K562 (cell line): ENCODE results near the gene STK36. TPM values are rescaled to one million over a fixed set of nuclear protein-coding genes. Genes with fewer than 3 reads are reported as not detected.

ENCODE experiments used
- BRF1 ChIP-seq: IDR thresholded peaks from 3 replicates; pipeline ENCODE4 v1.6.1; 2011; ENCODE audit warnings: borderline replicate concordance, mild to moderate bottlenecking; ENCODE audit not compliant: insufficient read length; ENCODE audit errors: extremely low read depth
- CEBPG ChIP-seq, 3 experiments: fragments of 200-800 bp in 1 of 3; sonication (Bioruptor generic) in 1 of 3; sonication (generic) in 1 of 3; formaldehyde crosslinking in 1 of 3; IDR thresholded peaks in 2 of 3; conservative IDR thresholded peaks in 1 of 3; 2 replicates each; pipeline versions ENCODE4 v1.6.1 to v1.8.0; 2016 to 2022; ENCODE audit warnings: missing compliant biosample characterization in 2 of 3, missing genetic modification characterization in 2 of 3, mild to moderate bottlenecking in 1 of 3, missing genetic modification reagents in 1 of 3
- ESRRA ChIP-seq: fragments of 450-650 bp; IDR thresholded peaks from 2 replicates; pipeline ENCODE4 v1.6.1; 2014; ENCODE audit warnings: low read depth, mild to moderate bottlenecking, moderate library complexity, borderline replicate concordance
- FOXP1 ChIP-seq: sonication (generic); formaldehyde crosslinking; IDR thresholded peaks from 2 replicates; pipeline ENCODE4 v1.8.0; 2022; ENCODE audit warnings: mild to moderate bottlenecking, missing genetic modification reagents
- IFI16 ChIP-seq: fragments of 250-450 bp; sonication (Bioruptor Pico); IDR thresholded peaks from 2 replicates; pipeline ENCODE4 v2.1.2; 2022; ENCODE audit warnings: mild to moderate bottlenecking, inconsistent platforms
- LCOR ChIP-seq: sonication (generic); formaldehyde crosslinking; IDR thresholded peaks from 2 replicates; pipeline ENCODE4 v1.8.0; 2022; ENCODE audit warnings: mild to moderate bottlenecking, missing genetic modification reagents
- MXI1 ChIP-seq: IDR thresholded peaks from 2 replicates; pipeline ENCODE4 v1.6.1; 2011; ENCODE audit warnings: low read depth, mild to moderate bottlenecking, improper control_type of control experiment, low read length
- PKNOX1 ChIP-seq: fragments of 450-650 bp; IDR thresholded peaks from 2 replicates; pipeline ENCODE4 v1.6.1; 2016
- TBP ChIP-seq: optimal IDR thresholded peaks from 2 replicates; pipeline ENCODE3; 2011; ENCODE audit warnings: low read depth, low read length, improper control_type of control experiment
- ZNF436 ChIP-seq: fragments of 250-450, 450-650 bp; sonication (Bioruptor Pico); formaldehyde crosslinking; IDR thresholded peaks from 2 replicates; pipeline ENCODE4 v1.7.0; 2020; ENCODE audit warnings: mild to moderate bottlenecking
- polyA plus RNA-seq, 8 experiments: library from polyadenylated mRNA; depleted of rRNA in 4 of 8; stranded (reverse) in 5 of 8; unstranded in 3 of 8; fragments of >200 nt; fragmentation: Nextera tagmentation in 2 of 8; fragmentation: Illumina TruSeq in 1 of 8; extraction: Ambion mirVana in 2 of 8; extraction: Trizol in 1 of 8; gene quantifications; 2 replicates each; pipeline versions ENCODE4 v1.2.1 to v1.2.3, GENCODE V29; 2011 to 2014; ENCODE audit warnings: inconsistent platforms in 1 of 8, missing spikeins in 1 of 8
- total RNA-seq, 7 experiments: library from RNA; depleted of rRNA in 6 of 7; stranded (reverse); fragments of >200 nt in 6 of 7; fragmentation: Illumina TruSeq in 2 of 7; extraction: Trizol in 2 of 7; gene quantifications; 2 replicates each; pipeline versions ENCODE4 v1.2.1 to v1.2.3, GENCODE V29; 2011 to 2021; ENCODE audit warnings: low replicate concordance in 1 of 7
- TF ChIP-seq, protein P1 (sequence below): fragments of 450-650 bp; IDR thresholded peaks from 2 replicates; pipeline ENCODE4 v1.6.1; 2016; ENCODE audit warnings: mild to moderate bottlenecking, moderate library complexity
- TF ChIP-seq, protein P2 (sequence below): fragments of 450-650 bp; IDR thresholded peaks from one replicate; pipeline ENCODE4 v1.6.1; 2018; ENCODE audit warnings: mild to moderate bottlenecking, moderate library complexity; ENCODE audit not compliant: partially characterized antibody

STK36 gene
- total and polyA plus RNA-seq, 9 of the 15 experiments (the other 6 are each of a cell fraction or from before 2014, with no cell fraction given) = 3.5 to 12.4 (median 6.7) TPM

DNA sequence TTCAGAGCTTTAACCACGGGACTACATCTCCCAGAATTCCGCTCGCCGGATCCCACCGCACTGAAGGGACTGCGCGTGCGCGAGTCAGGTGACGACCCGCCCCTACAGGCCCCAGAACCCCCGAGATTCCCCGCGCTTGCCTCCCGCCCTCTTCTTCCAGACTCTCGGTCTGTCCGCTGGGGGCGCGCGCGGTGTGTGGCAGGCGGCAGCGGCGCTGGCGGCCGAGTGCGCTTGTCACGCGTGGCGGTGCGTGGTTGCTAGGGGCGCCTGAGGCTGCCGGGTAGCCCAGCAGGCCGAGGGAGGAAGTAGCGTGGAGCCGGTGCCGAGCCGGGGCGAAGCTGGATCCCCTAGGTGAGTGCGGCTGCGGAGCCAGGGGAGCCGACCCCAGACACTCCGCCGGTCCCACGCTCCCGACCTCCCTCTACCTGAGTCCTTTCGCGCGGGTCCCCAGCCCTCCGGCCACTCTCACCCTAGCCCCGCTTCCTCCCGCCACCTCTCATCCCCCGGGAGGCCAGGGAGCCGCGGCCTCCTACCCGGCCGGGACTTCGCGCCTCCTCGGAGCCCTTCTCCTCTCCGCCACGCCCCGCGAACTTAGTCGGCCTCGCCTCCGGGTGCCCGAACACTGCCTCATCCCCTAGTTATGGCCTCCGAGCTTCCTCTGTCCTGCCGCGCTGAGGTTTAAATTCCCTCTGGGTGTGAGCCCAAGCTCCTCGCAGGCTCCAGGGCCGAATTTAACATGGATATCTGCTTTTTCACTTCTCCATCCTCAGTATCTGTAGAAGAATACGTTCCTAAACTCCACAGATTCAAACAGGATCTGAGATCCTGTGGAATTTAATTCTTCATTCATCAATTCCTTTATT, 39.0 kb downstream of the STK36 start, which contains the start of gene TTLL4 (continued):
- TF ChIP-seq MXI1 (peak; percentile 67; the same call in 1 of the 2 replicates), ZNF436 (CRISPR knock-in tag) (no peak), PKNOX1 (0 out of 2 replicates have a peak, but pooled peaks have one; percentile 18), BRF1 (no peak), CEBPG (CRISPR knock-in tag; IDR thresholded peaks at IDR 0.05) (no peak), CEBPG (tag; conservative IDR thresholded peaks at IDR 0.05 in 1 of 2, IDR thresholded peaks at IDR 0.05 in 1 of 2) (no peak), FOXP1 (CRISPR knock-in tag) (no peak), TBP (peak; percentile 69), LCOR (0 out of 2 replicates have a peak, but pooled peaks have one; percentile 53), ESRRA (peak; percentile 13; the same call in 1 of the 2 replicates), IFI16 (CRISPR knock-in tag) (no peak)
- TF ChIP-seq, protein P1, sequence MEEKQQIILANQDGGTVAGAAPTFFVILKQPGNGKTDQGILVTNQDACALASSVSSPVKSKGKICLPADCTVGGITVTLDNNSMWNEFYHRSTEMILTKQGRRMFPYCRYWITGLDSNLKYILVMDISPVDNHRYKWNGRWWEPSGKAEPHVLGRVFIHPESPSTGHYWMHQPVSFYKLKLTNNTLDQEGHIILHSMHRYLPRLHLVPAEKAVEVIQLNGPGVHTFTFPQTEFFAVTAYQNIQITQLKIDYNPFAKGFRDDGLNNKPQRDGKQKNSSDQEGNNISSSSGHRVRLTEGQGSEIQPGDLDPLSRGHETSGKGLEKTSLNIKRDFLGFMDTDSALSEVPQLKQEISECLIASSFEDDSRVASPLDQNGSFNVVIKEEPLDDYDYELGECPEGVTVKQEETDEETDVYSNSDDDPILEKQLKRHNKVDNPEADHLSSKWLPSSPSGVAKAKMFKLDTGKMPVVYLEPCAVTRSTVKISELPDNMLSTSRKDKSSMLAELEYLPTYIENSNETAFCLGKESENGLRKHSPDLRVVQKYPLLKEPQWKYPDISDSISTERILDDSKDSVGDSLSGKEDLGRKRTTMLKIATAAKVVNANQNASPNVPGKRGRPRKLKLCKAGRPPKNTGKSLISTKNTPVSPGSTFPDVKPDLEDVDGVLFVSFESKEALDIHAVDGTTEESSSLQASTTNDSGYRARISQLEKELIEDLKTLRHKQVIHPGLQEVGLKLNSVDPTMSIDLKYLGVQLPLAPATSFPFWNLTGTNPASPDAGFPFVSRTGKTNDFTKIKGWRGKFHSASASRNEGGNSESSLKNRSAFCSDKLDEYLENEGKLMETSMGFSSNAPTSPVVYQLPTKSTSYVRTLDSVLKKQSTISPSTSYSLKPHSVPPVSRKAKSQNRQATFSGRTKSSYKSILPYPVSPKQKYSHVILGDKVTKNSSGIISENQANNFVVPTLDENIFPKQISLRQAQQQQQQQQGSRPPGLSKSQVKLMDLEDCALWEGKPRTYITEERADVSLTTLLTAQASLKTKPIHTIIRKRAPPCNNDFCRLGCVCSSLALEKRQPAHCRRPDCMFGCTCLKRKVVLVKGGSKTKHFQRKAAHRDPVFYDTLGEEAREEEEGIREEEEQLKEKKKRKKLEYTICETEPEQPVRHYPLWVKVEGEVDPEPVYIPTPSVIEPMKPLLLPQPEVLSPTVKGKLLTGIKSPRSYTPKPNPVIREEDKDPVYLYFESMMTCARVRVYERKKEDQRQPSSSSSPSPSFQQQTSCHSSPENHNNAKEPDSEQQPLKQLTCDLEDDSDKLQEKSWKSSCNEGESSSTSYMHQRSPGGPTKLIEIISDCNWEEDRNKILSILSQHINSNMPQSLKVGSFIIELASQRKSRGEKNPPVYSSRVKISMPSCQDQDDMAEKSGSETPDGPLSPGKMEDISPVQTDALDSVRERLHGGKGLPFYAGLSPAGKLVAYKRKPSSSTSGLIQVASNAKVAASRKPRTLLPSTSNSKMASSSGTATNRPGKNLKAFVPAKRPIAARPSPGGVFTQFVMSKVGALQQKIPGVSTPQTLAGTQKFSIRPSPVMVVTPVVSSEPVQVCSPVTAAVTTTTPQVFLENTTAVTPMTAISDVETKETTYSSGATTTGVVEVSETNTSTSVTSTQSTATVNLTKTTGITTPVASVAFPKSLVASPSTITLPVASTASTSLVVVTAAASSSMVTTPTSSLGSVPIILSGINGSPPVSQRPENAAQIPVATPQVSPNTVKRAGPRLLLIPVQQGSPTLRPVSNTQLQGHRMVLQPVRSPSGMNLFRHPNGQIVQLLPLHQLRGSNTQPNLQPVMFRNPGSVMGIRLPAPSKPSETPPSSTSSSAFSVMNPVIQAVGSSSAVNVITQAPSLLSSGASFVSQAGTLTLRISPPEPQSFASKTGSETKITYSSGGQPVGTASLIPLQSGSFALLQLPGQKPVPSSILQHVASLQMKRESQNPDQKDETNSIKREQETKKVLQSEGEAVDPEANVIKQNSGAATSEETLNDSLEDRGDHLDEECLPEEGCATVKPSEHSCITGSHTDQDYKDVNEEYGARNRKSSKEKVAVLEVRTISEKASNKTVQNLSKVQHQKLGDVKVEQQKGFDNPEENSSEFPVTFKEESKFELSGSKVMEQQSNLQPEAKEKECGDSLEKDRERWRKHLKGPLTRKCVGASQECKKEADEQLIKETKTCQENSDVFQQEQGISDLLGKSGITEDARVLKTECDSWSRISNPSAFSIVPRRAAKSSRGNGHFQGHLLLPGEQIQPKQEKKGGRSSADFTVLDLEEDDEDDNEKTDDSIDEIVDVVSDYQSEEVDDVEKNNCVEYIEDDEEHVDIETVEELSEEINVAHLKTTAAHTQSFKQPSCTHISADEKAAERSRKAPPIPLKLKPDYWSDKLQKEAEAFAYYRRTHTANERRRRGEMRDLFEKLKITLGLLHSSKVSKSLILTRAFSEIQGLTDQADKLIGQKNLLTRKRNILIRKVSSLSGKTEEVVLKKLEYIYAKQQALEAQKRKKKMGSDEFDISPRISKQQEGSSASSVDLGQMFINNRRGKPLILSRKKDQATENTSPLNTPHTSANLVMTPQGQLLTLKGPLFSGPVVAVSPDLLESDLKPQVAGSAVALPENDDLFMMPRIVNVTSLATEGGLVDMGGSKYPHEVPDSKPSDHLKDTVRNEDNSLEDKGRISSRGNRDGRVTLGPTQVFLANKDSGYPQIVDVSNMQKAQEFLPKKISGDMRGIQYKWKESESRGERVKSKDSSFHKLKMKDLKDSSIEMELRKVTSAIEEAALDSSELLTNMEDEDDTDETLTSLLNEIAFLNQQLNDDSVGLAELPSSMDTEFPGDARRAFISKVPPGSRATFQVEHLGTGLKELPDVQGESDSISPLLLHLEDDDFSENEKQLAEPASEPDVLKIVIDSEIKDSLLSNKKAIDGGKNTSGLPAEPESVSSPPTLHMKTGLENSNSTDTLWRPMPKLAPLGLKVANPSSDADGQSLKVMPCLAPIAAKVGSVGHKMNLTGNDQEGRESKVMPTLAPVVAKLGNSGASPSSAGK = peak; percentile 70
- TF ChIP-seq, protein P2, sequence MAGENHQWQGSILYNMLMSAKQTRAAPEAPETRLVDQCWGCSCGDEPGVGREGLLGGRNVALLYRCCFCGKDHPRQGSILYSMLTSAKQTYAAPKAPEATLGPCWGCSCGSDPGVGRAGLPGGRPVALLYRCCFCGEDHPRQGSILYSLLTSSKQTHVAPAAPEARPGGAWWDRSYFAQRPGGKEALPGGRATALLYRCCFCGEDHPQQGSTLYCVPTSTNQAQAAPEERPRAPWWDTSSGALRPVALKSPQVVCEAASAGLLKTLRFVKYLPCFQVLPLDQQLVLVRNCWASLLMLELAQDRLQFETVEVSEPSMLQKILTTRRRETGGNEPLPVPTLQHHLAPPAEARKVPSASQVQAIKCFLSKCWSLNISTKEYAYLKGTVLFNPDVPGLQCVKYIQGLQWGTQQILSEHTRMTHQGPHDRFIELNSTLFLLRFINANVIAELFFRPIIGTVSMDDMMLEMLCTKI = no peak
